NB4 (cell line): ENCODE measurements around the gene RSPH1.

Experiments used
- DNase-seq: peaks from one replicate; pipeline ENCODE4 v3.0.0; 2010; ENCODE audit warnings: low read depth
- H3K4me3 ChIP-seq: one replicate; pipeline ENCODE4 v1.5.1; 2011; ENCODE audit warnings: mild to moderate bottlenecking, low read depth, low read length, moderate library complexity
- CTCF ChIP-seq: IDR thresholded peaks from one replicate; pipeline ENCODE4 v1.5.1; 2012; ENCODE audit warnings: low read depth, low read length
- MAX ChIP-seq: IDR thresholded peaks from 2 replicates; pipeline ENCODE4 v1.6.1; 2011; ENCODE audit warnings: low read depth, low read length
- MYC ChIP-seq: IDR thresholded peaks from 2 replicates; pipeline ENCODE4 v1.6.1; 2011; ENCODE audit warnings: low read depth, low read length
- POLR2A ChIP-seq: IDR thresholded peaks from 2 replicates; pipeline ENCODE4 v1.6.1; 2011; ENCODE audit warnings: mild to moderate bottlenecking; ENCODE audit not compliant: insufficient read length; ENCODE audit errors: extremely low read depth

The RSPH1 gene

GRCh38 chr21:42492201-42492600 lies 3.8 kb downstream of the RSPH1 start:
- H3K4me3 ChIP-seq, result no peak overlapping the region
- no peak for DNase-seq
- TF ChIP-seq MAX, result no peak
- TF ChIP-seq CTCF, result no peak
- TF ChIP-seq POLR2A, result no peak

- TF ChIP-seq CTCF (no peak), MYC (no peak), MAX (no peak), POLR2A (no peak)
- no peak overlapping the region for H3K4me3 ChIP-seq
These were observed 4.7 kb downstream of the RSPH1 start for GRCh38 chr21:42491328-42491727.

GRCh38 chr21:42490720-42491119 lies 5.3 kb downstream of the RSPH1 start:
- TF ChIP-seq MYC (no peak), CTCF (no peak), POLR2A (no peak), MAX (no peak)
- DNase-seq, result no peak
- H3K4me3 ChIP-seq, result no peak overlapping the region

More at GRCh38 chr21:42491328-42491727, 4.7 kb downstream of the RSPH1 start:
- DNase-seq, result no peak

GRCh38 chr21:42489991-42490390 lies 6.0 kb downstream of the RSPH1 start:
- no peak overlapping the region for H3K4me3 ChIP-seq
- TF ChIP-seq POLR2A, result no peak
- TF ChIP-seq MYC, result no peak
- no peak for TF ChIP-seq CTCF
- no peak for TF ChIP-seq MAX
- no peak for DNase-seq

GRCh38 chr21:42489006-42489563 lies 6.9 kb downstream of the RSPH1 start:
- TF ChIP-seq POLR2A, result no peak
- TF ChIP-seq CTCF, result no peak
- TF ChIP-seq MAX, result no peak
- no peak for TF ChIP-seq MYC
- no peak overlapping the region for H3K4me3 ChIP-seq

GRCh38 chr21:42486531-42486930 lies 9.5 kb downstream of the RSPH1 start:
- no peak for DNase-seq
- H3K4me3 ChIP-seq, result no peak overlapping the region
- TF ChIP-seq MAX, result no peak
- TF ChIP-seq POLR2A, result no peak
- TF ChIP-seq MYC, result no peak
- no peak for TF ChIP-seq CTCF

More at GRCh38 chr21:42489006-42489563, 6.9 kb downstream of the RSPH1 start:
- no peak for DNase-seq
